Stimulated activated naive CD4-positive, alpha-beta T cell (primary cell): ENCODE results near the gene NFKBIE.
"Not testable (repeated sequence)": the region's sequence is repeated elsewhere in the genome, so short reads cannot be mapped to it uniquely, and the experiment has no call there.

ENCODE experiments used
- DNase-seq, 6 experiments: peaks; one replicate each; lab custom pipeline; 2025; lab: John Stamatoyannopoulos, UW

Gene NFKBIE

GRCh38 chr6:44265007-44265721 lies at the start of gene NFKBIE:
TSS of gene NFKBIE (minus strand) at chr6:44265551. CDS start at chr6:44265346, 205 bp downstream.
- peak; percentile 87 to 97 (median 91) for DNase-seq

GRCh38 chr6:44314657-44315056 lies 49.3 kb upstream of the NFKBIE start:
- not testable (repeated sequence) for DNase-seq

- peak; percentile 70 to 92 (median 84) for DNase-seq
Observed at GRCh38 chr6:44312901-44313788, 47.8 kb upstream of the NFKBIE start, which contains the start of gene AARS2. TSS of gene AARS2 (minus strand) at chr6:44313347. CDS start at chr6:44313323, 24 bp downstream.

GRCh38 chr6:44311767-44312166 lies 46.4 kb upstream of the NFKBIE start:
- no peak for DNase-seq

GRCh38 chr6:44311304-44311703 lies 46.0 kb upstream of the NFKBIE start:
- no peak for DNase-seq

GRCh38 chr6:44310241-44310640 lies 44.9 kb upstream of the NFKBIE start:
- no peak for DNase-seq

GRCh38 chr6:44309631-44310030 lies 44.3 kb upstream of the NFKBIE start:
- DNase-seq = no peak

GRCh38 chr6:44309092-44309491 lies 43.7 kb upstream of the NFKBIE start:
- DNase-seq = no peak

GRCh38 chr6:44307217-44307616 lies 41.9 kb upstream of the NFKBIE start:
- no peak for DNase-seq

- no peak for DNase-seq
Observed at GRCh38 chr6:44306710-44307109, 41.4 kb upstream of the NFKBIE start.

- no peak for DNase-seq
Observed at GRCh38 chr6:44305200-44305725, 39.9 kb upstream of the NFKBIE start.

GRCh38 chr6:44304282-44305199 lies 39.2 kb upstream of the NFKBIE start:
- peak; percentile 14 to 45 (median 23) for DNase-seq

- DNase-seq = no peak
Observed at GRCh38 chr6:44303842-44304241, 38.5 kb upstream of the NFKBIE start.

- no peak for DNase-seq
Observed at GRCh38 chr6:44302856-44303255, 37.5 kb upstream of the NFKBIE start.

- DNase-seq = no peak
Observed at GRCh38 chr6:44301782-44302564, 36.6 kb upstream of the NFKBIE start.

- no peak for DNase-seq
Observed at GRCh38 chr6:44301106-44301505, 35.8 kb upstream of the NFKBIE start.

GRCh38 chr6:44300292-44300823 lies 35.0 kb upstream of the NFKBIE start:
- DNase-seq = no peak

- DNase-seq = no peak
Observed at GRCh38 chr6:44298864-44299263, 33.5 kb upstream of the NFKBIE start.

- DNase-seq = no peak
Observed at GRCh38 chr6:44298055-44298803, 32.9 kb upstream of the NFKBIE start.
